GM12878 (cell line): ENCODE results near the gene CEP120. TPM values are rescaled to one million over a fixed set of nuclear protein-coding genes. Genes with fewer than 3 reads are reported as not detected.
A peak's percentile ranks its signal among the peaks of the same experiment; 100 is the strongest.

Experiments used
- ATAC-seq: fragments of 200-7000 bp; cut with Tn5 transposase; 3 replicates; pipeline ENCODE4 v1.9.1; 2020; ENCODE audit warnings: mild to moderate bottlenecking, moderate library complexity
- BruUV-seq: library from RNA; stranded (reverse); fragments of 400-500 nt; replicated peaks from 2 replicates; lab custom pipeline; 2021; lab: Mats Ljungman, UMichigan
- CTCF ChIA-PET: fragments of 300-600 bp; sonication (Branson Sonifier 250); formaldehyde crosslinking; extraction: SDS; loops from one replicate; lab custom pipeline; 2021; ENCODE audit warnings: inconsistent platforms; lab: Yijun Ruan, JAX
- POLR2A ChIA-PET: fragments of 350-600 bp; formaldehyde crosslinking; extraction: SDS; loops from one replicate; lab custom pipeline; 2021; ENCODE audit warnings: inconsistent platforms; lab: Charles Lee
- RAD21 ChIA-PET: fragments of 300-600 bp; sonication (Branson Sonifier 250); formaldehyde crosslinking; loops from one replicate; lab custom pipeline; 2023; ENCODE audit warnings: antibody characterized with exemption; ENCODE audit not compliant: unreplicated experiment; lab: Charles Lee
- SMC1A ChIA-PET: fragments of 300-600 bp; sonication (Branson Sonifier 250); formaldehyde crosslinking; loops from one replicate; lab custom pipeline; 2023; ENCODE audit not compliant: unreplicated experiment, uncharacterized antibody; lab: Charles Lee
- DNase-seq: peaks from one replicate; pipeline ENCODE4 v3.0.0-alpha.2; 2011; ENCODE audit warnings: low read depth, low spot score
- FAIRE-seq: peaks from 3 replicates; lab custom pipeline; 2011; peaks lifted over from hg19 to GRCh38; lab: Jason Lieb, UNC
- H2AFZ ChIP-seq: 2 replicates; pipeline ENCODE4 v1.6.0; 2011; ENCODE audit warnings: low read depth, low read length, control low read depth; ENCODE audit not compliant: control insufficient read depth
- H3K27ac ChIP-seq: 2 replicates; pipeline ENCODE4 v1.5.1; 2011; ENCODE audit warnings: control low read depth; ENCODE audit not compliant: control insufficient read depth, insufficient read depth
- H3K27me3 ChIP-seq, 2 experiments: replicated peaks in 1 of 2; 2 replicates each; pipeline versions ENCODE4 v1.6.0 to v1.6.1; 2011; ENCODE audit warnings: low read length in 1 of 2; ENCODE audit not compliant: control insufficient read depth in 2 of 2, insufficient read depth in 2 of 2
- H3K36me3 ChIP-seq, 2 experiments: 2 replicates each; pipeline ENCODE4 v1.5.1; 2011; ENCODE audit warnings: low read length in 1 of 2; ENCODE audit not compliant: control insufficient read depth in 2 of 2, insufficient read depth in 2 of 2
- H3K4me1 ChIP-seq: 2 replicates; pipeline ENCODE4 v1.6.1; 2011; ENCODE audit warnings: mild to moderate bottlenecking, low read length, moderate library complexity, mixed read lengths; ENCODE audit not compliant: control insufficient read depth, insufficient read depth
- H3K4me2 ChIP-seq: 2 replicates; pipeline ENCODE4 v1.6.0; 2011; ENCODE audit warnings: control low read depth; ENCODE audit not compliant: control insufficient read depth, insufficient read depth
- H3K4me3 ChIP-seq: fragments of 200-600 bp; sonication (generic); 2 replicates; pipeline ENCODE4 v1.5.1; 2016
- H3K79me2 ChIP-seq: 2 replicates; pipeline ENCODE4 v1.6.0; 2011; ENCODE audit warnings: low read length; ENCODE audit not compliant: control insufficient read depth, insufficient read depth
- H3K9ac ChIP-seq: 2 replicates; pipeline ENCODE4 v1.8.0; 2011; ENCODE audit warnings: low read length, control low read depth, mixed read lengths; ENCODE audit not compliant: control insufficient read depth, insufficient read depth
- H3K9me3 ChIP-seq: replicated peaks from 3 replicates; pipeline ENCODE4 v1.5.1; 2011; ENCODE audit warnings: mild to moderate bottlenecking, low read length; ENCODE audit not compliant: control insufficient read depth, insufficient read depth
- H4K20me1 ChIP-seq: 2 replicates; pipeline ENCODE4 v1.6.0; 2011; ENCODE audit not compliant: control insufficient read depth, insufficient read depth
- EED ChIP-seq: sonication (generic); IDR thresholded peaks from 2 replicates; pipeline ENCODE4 v1.6.1; 2016; ENCODE audit warnings: antibody characterized with exemption, low read depth
- ETV6 ChIP-seq, 2 experiments: fragments of 450-650 bp in 1 of 2; IDR thresholded peaks in 1 of 2; conservative IDR thresholded peaks in 1 of 2; 2 replicates each; pipeline ENCODE4 v1.6.1; 2014; ENCODE audit warnings: antibody characterized with exemption in 1 of 2, borderline replicate concordance in 1 of 2, low read depth in 1 of 2, mild to moderate bottlenecking in 1 of 2, moderate library complexity in 1 of 2
- FOXK2 ChIP-seq: fragments of 450-650 bp; IDR thresholded peaks from 2 replicates; pipeline ENCODE4 v1.6.1; 2017; ENCODE audit warnings: mild to moderate bottlenecking, moderate library complexity
- RAD21 ChIP-seq: IDR thresholded peaks from 2 replicates; pipeline ENCODE4 v1.6.1; 2011; ENCODE audit warnings: mild to moderate bottlenecking, low read depth, low read length, moderate library complexity; ENCODE audit not compliant: insufficient read depth
- RAD51 ChIP-seq: fragments of 450-650 bp; IDR thresholded peaks from 2 replicates; pipeline ENCODE4 v1.6.1; 2016; ENCODE audit warnings: moderate library complexity, mild to moderate bottlenecking, inconsistent platforms
- ZNF274 ChIP-seq: IDR thresholded peaks from one replicate; pipeline ENCODE4 v1.8.0; 2011; ENCODE audit not compliant: insufficient read length, insufficient read depth
- WGBS: methylation state at CpG from one replicate; pipeline ENCODE4 v1.1.6; 2016; ENCODE audit warnings: low lambda C conversion rate; ENCODE audit not compliant: insufficient replicate concordance, insufficient coverage; ENCODE audit errors: missing lambda C conversion rate; 5-methylcytosine and 5-hydroxymethylcytosine counted together
- in situ Hi-C: fragments of 300-500 bp; cut with MboI; formaldehyde crosslinking; loops from 9 replicates; pipeline ENCODE4 v1.14.3; 2018; ENCODE audit warnings: mixed read lengths
- intact Hi-C: fragments of 100-400 bp; cut with micrococcal nuclease; formaldehyde crosslinking; loops from one replicate; pipeline ENCODE4 v1.14.2; 2022; ENCODE audit not compliant: unreplicated experiment
- polyA plus RNA-seq, 11 experiments: library from polyadenylated mRNA; depleted of rRNA in 4 of 11; unstranded in 6 of 11; stranded (reverse) in 5 of 11; fragments of >200 nt; fragmentation: Nextera tagmentation in 4 of 11; fragmentation: Illumina TruSeq in 1 of 11; extraction: Ambion mirVana in 4 of 11; extraction: Trizol in 1 of 11; gene quantifications; 1 replicate in 1 of 11; 2 replicates in 10 of 11; pipeline versions ENCODE4 v1.2.1 to v1.2.3, GENCODE V29; 2011 to 2016; ENCODE audit warnings: inconsistent platforms in 2 of 11, missing spikeins in 2 of 11, low read depth in 1 of 11
- total RNA-seq, 4 experiments: library from RNA; depleted of rRNA in 3 of 4; stranded (reverse); fragments of >200 nt in 3 of 4; fragmentation: Illumina TruSeq in 1 of 4; extraction: Trizol in 1 of 4; gene quantifications; 2 replicates each; pipeline versions ENCODE4 v1.2.1 to v1.2.3, GENCODE V29; 2013 to 2021
- TF ChIP-seq, protein P1 (sequence below), 3 experiments: IDR thresholded peaks in 2 of 3; conservative IDR thresholded peaks in 1 of 3; 2 replicates each; pipeline ENCODE4 v1.5.1; 2011; ENCODE audit warnings: low read depth in 3 of 3, low read length in 3 of 3, mild to moderate bottlenecking in 3 of 3, control low read depth in 2 of 3, moderate library complexity in 2 of 3, inconsistent platforms in 1 of 3, mixed read lengths in 1 of 3; ENCODE audit not compliant: control insufficient read depth in 2 of 3, insufficient read depth in 1 of 3; ENCODE audit errors: extremely low read depth in 1 of 3

The CEP120 gene
- total and polyA plus RNA-seq, 10 of the 15 experiments (the other 5 are each of a cell fraction or from before 2014, with no cell fraction given) = 4.1 to 23.0 (median 13.1) TPM

DNA sequence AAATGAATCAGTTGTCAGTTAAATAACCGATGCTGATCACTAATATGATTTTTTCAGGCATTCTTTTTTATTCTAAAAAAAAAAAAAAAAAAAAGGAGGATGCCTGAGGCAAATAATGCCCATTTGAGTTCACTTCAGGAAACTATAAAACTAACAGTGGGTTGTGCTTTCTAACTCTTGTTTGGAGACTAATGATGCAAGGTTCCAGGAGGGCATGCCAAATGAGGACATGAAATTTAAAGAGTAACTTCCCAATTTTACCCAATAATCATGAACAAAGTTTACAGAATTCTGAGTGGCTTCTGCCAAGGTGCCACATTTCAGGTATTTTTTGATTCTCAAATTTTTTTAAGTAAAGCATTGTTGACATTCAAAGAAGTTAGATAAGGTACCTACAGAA, 41.0 kb downstream of the CEP120 start:
- CTCF ChIA-PET = no interaction called here
- H3K4me2 ChIP-seq = no peak overlapping the region
- ATAC-seq = no peak
- POLR2A ChIA-PET = interaction anchor here (0.7 kb wide), 1 partner anchor 18 kb away, joined by 4 read pairs; no protein-coding TSS in a partner anchor
- TF ChIP-seq ETV6 (conservative IDR thresholded peaks at IDR 0.05 in 1 of 2, IDR thresholded peaks at IDR 0.05 in 1 of 2; ENCODE audit: borderline replicate concordance in 1 of 2, low read depth in 1 of 2) (no peak), ZNF274 (no peak)
- TF ChIP-seq, all 136 proteins: peak for 0
- Histone ChIP-seq H3K9ac (no peak overlapping the region), H3K4me3 (no peak overlapping the region), H3K27ac (no peak overlapping the region), H4K20me1 (no peaks in the 10 kb centered on the region), H3K9me3 (no peaks in the 10 kb centered on the region), H3K36me3 (peaks cover 1 to 9% of the 10 kb centered on the region in 2 experiments), H3K27me3 (no peaks in the 10 kb centered on the region), H3K79me2 (no peaks in the 10 kb centered on the region), H3K4me1 (no peaks in the 10 kb centered on the region), H2AFZ (no peak overlapping the region)
- BruUV-seq = no TSS peak
- FAIRE-seq = no peak
- RAD21 ChIA-PET = interaction anchor here (1.3 kb wide), 1 partner anchor 163 kb away, joined by 6 read pairs; no protein-coding TSS in a partner anchor
- SMC1A ChIA-PET = interaction anchor here (0.9 to 1.1 kb wide), 2 partner anchors 9 to 12 kb away, joined by 3 read pairs; no protein-coding TSS in a partner anchor
- intact Hi-C loops (no loop called here), in situ Hi-C loops (no loop called here)
- DNase-seq = no peak
- WGBS = 90% methylated on average over 1 of the region's 1 CpG

DNA sequence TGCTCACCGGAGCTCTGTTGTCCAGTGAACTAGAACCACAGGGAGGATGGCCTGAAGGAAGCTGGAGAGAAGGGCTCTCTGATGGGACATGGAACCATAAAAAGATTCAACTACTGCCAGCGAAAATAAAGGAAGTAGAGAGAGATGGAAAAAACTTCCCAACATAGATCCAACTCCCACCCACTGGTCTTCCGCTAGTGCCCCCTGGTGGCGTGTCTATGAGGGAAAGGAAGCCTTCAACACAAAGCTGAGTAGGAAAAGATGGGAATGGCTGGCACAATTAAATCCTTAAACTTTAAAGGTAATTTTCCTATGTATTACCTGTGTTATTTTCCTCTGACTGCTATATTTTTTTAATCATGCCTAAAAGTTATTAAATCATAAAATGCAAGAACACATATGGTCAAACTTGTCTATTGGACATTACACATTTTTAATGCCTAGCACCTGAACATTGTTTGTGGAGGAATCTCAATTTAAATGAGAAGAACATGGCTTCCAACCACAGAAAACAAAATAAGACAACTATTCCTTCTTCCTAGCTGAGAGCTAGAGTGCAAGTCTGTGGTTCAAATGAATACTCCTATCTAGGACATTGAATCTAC, 51.5 kb downstream of the CEP120 start:
- Histone ChIP-seq H3K9ac (no peak overlapping the region), H3K4me1 (no peaks in the 10 kb centered on the region), H3K4me3 (no peak overlapping the region), H3K27ac (no peak overlapping the region), H4K20me1 (no peaks in the 10 kb centered on the region), H3K36me3 (peaks cover 2 to 8% of the 10 kb centered on the region in 2 experiments; a peak in 3 of 4 replicates), H3K27me3 (no peaks in the 10 kb centered on the region), H3K4me2 (no peak overlapping the region), H3K9me3 (no peaks in the 10 kb centered on the region), H2AFZ (no peak overlapping the region), H3K79me2 (no peaks in the 10 kb centered on the region)
- ChIA-PET CTCF (interaction anchor here (0.6 to 2.8 kb wide), 14 partner anchors 10 to 1177 kb away, joined by 3 to 20 read pairs (median 3); no protein-coding TSS in a partner anchor), POLR2A (no interaction called here), SMC1A (interaction anchor here (1.2 to 2.8 kb wide), 5 partner anchors 20 to 239 kb away, joined by 3 to 14 read pairs (median 4); partner anchors contain the start of gene CEP120), RAD21 (interaction anchor here (1.2 kb wide), 1 partner anchor 52 kb away, joined by 3 read pairs; no protein-coding TSS in a partner anchor)
- ATAC-seq (no peak), FAIRE-seq (no peak), DNase-seq (no peak)
- BruUV-seq = no TSS peak
- intact Hi-C loops = no loop called here
- 94% methylated on average over 4 of the region's 4 CpGs for WGBS
- in situ Hi-C loops = no loop called here
- 0 out of 2 replicates have a peak, but pooled peaks have one; percentile 4 for TF ChIP-seq RAD21
- no peak for TF ChIP-seq FOXK2
- TF ChIP-seq EED = no peak
- TF ChIP-seq, protein P1, sequence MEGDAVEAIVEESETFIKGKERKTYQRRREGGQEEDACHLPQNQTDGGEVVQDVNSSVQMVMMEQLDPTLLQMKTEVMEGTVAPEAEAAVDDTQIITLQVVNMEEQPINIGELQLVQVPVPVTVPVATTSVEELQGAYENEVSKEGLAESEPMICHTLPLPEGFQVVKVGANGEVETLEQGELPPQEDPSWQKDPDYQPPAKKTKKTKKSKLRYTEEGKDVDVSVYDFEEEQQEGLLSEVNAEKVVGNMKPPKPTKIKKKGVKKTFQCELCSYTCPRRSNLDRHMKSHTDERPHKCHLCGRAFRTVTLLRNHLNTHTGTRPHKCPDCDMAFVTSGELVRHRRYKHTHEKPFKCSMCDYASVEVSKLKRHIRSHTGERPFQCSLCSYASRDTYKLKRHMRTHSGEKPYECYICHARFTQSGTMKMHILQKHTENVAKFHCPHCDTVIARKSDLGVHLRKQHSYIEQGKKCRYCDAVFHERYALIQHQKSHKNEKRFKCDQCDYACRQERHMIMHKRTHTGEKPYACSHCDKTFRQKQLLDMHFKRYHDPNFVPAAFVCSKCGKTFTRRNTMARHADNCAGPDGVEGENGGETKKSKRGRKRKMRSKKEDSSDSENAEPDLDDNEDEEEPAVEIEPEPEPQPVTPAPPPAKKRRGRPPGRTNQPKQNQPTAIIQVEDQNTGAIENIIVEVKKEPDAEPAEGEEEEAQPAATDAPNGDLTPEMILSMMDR (IDR thresholded peaks at IDR 0.05 in 2 of 3, conservative IDR thresholded peaks at IDR 0.05 in 1 of 3; ENCODE audit: control insufficient read depth in 2 of 3, extremely low read depth in 1 of 3, insufficient read depth in 1 of 3, low read depth in 3 of 3, low read length in 3 of 3) = peak; percentile 26 to 40 (median 40); a peak in 4 of 6 replicates
- no peak for TF ChIP-seq RAD51
